ENCODE data around the gene STEAP3.
A peak's percentile ranks its signal among the peaks of the same experiment; 100 is the strongest.

STEAP3 gene

DNA sequence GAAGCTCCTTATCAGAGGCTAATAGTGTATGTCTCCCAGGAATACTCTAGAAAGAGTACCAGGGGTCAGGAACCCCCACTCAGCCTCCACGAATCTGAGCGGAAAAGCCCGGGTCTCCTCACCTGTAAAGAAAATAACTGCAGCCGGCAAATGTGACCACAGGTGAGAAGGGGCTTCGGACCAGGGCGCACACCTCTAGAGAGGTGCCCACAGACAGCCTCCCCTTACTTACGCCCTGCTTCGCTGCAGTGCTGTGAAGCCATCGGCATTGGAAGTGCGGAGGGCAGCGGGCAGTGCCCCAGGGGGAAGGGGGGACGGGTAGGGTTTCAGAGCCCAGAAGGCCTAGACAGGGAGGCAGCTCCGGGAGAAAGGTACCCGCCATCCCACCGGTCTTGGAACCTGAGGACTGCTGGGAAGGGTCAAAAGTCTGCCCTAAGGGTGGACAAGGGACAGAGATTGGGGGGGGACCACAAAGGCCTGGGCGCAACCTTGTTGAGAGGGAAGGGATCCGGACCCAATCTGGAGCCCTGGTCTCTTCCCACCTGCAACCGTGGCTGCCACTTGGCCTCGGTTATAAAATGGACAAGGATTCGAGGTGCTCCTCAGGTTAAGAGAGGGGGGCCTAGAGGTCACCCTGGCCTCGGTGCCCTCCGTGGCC is 642 bp upstream of the STEAP3 start:
- Histone ChIP-seq H2BK120ac (ENCODE audit: insufficient read depth, low read length, poor library complexity) (no peak overlapping the region), H4K12ac (ENCODE audit: low read depth, low read length) (peak overlapping the region; percentile 22), H3K4ac (ENCODE audit: low read depth, low read length) (no peak overlapping the region), H3K9me3 (ENCODE audit: insufficient read depth, low read depth, low read length) (no peaks in the 10 kb centered on the region), H2AFZ (ENCODE audit: insufficient read depth, low read length, poor library complexity) (no peak overlapping the region), H3K9ac (ENCODE audit: low read length) (no peak overlapping the region), H4K91ac (ENCODE audit: low read depth, low read length) (no peak overlapping the region), H3K14ac (ENCODE audit: low read length) (no peak overlapping the region), H3K4me3 (ENCODE audit: low read depth, low read length) (no peak overlapping the region), H4K8ac (ENCODE audit: low read depth, low read length) (no peak overlapping the region), H3K36me3 (ENCODE audit: control insufficient read depth in 1 of 2, insufficient read depth in 2 of 2, low read length in 2 of 2) (no peaks in the 10 kb centered on the region), H3K27ac (ENCODE audit: low read depth, low read length) (no peak overlapping the region), H3K79me1 (ENCODE audit: low read length) (peaks cover 9% of the 10 kb centered on the region), H3K27me3 (ENCODE audit: insufficient read depth, low read length) (peaks cover 4% of the 10 kb centered on the region), H2AK5ac (ENCODE audit: low read length) (no peak overlapping the region), H3K23ac (ENCODE audit: low read length) (no peak overlapping the region), H2BK5ac (ENCODE audit: low read depth, low read length, poor library complexity) (no peak overlapping the region), H3K18ac (ENCODE audit: low read length) (no peak overlapping the region), H3K4me2 (ENCODE audit: low read length) (peak overlapping the region; percentile 79), H3K4me1 (ENCODE audit: control insufficient read depth in 1 of 2, insufficient read depth in 2 of 2, low read length in 2 of 2) (peaks cover 10 to 19% of the 10 kb centered on the region in 2 experiments), H2BK12ac (ENCODE audit: low read length) (peak overlapping the region; percentile 27), H3K79me2 (ENCODE audit: control insufficient read depth, insufficient read depth, low read length, poor library complexity) (peaks cover 2% of the 10 kb centered on the region)
- no peak for DNase-seq
- no CpG with 5 or more reads among the region's 22 CpGs for WGBS (ENCODE audit: extremely low coverage, insufficient coverage, insufficient read length)

DNA sequence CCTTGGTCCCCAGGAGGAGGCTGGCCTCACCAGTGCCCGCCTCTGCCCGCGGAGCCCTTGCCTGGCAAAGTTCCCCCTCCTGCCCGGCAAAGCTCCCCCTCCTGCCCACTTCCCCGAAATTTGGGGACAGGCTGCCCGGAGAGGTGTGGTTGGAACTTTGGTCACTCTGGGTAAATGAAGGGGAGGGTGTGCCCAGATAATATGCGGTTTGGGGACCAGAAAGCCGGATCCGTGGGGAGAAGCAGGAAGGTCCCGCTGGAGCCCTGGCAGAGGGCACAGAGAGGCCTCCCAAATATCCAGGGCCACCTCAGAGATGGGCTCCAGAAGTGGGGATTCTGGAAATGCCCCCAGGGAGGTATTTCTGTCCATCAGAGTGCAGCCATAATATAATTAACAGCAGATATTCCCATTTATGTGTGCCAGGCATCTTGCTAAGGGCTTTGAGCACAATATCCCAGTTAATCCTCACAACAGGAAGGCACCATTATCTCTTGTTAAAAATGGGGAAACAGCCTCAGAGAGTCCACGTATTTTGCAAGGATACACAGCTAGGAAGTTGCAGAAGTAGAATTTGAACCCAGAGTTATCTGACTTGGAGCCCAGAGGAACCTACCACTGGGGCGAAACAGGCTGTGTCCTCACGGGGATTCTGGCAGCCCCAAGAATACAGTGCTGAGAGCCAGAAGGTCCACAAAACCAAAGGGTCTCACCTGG is 914 bp downstream of the STEAP3 start:
- Histone ChIP-seq H4K91ac (ENCODE audit: low read depth, low read length) (no peak overlapping the region), H3K9ac (ENCODE audit: low read length) (no peak overlapping the region), H3K27ac (ENCODE audit: low read depth, low read length) (no peak overlapping the region), H3K36me3 (ENCODE audit: control insufficient read depth in 1 of 2, insufficient read depth in 2 of 2, low read length in 2 of 2) (no peaks in the 10 kb centered on the region), H4K12ac (ENCODE audit: low read depth, low read length) (no peak overlapping the region), H2AK5ac (ENCODE audit: low read length) (no peak overlapping the region), H3K79me1 (ENCODE audit: low read length) (peaks cover 9% of the 10 kb centered on the region), H3K9me3 (ENCODE audit: insufficient read depth, low read depth, low read length) (no peaks in the 10 kb centered on the region), H2BK5ac (ENCODE audit: low read depth, low read length, poor library complexity) (no peak overlapping the region), H4K8ac (ENCODE audit: low read depth, low read length) (no peak overlapping the region), H3K4me3 (ENCODE audit: low read depth, low read length) (peak overlapping the region; percentile 58), H3K18ac (ENCODE audit: low read length) (no peak overlapping the region), H3K4me1 (ENCODE audit: control insufficient read depth in 1 of 2, insufficient read depth in 2 of 2, low read length in 2 of 2) (peaks cover 4 to 13% of the 10 kb centered on the region in 2 experiments), H3K27me3 (ENCODE audit: insufficient read depth, low read length) (peaks cover 4% of the 10 kb centered on the region), H3K79me2 (ENCODE audit: control insufficient read depth, insufficient read depth, low read length, poor library complexity) (peaks cover 2% of the 10 kb centered on the region), H3K23ac (ENCODE audit: low read length) (no peak overlapping the region), H2AFZ (ENCODE audit: insufficient read depth, low read length, poor library complexity) (no peak overlapping the region), H2BK12ac (ENCODE audit: low read length) (no peak overlapping the region), H3K4ac (ENCODE audit: low read depth, low read length) (no peak overlapping the region), H3K4me2 (ENCODE audit: low read length) (peak overlapping the region; percentile 79), H3K14ac (ENCODE audit: low read length) (peak overlapping the region; percentile 20), H2BK120ac (ENCODE audit: insufficient read depth, low read length, poor library complexity) (peak overlapping the region; percentile 35)
- WGBS (ENCODE audit: extremely low coverage, insufficient coverage, insufficient read length), result no CpG with 5 or more reads among the region's 13 CpGs
- no peak for DNase-seq

- no peak overlapping the region for H3K9ac ChIP-seq (ENCODE audit: low read length)
- WGBS (ENCODE audit: extremely low coverage, insufficient coverage, insufficient read length), result no CpG with 5 or more reads among the region's 7 CpGs
- H4K91ac ChIP-seq (ENCODE audit: low read depth, low read length), result no peak overlapping the region
- no peak overlapping the region for H4K8ac ChIP-seq (ENCODE audit: low read depth, low read length)
- H2AFZ ChIP-seq (ENCODE audit: insufficient read depth, low read length, poor library complexity), result no peak overlapping the region
- no peak overlapping the region for H2BK120ac ChIP-seq (ENCODE audit: insufficient read depth, low read length, poor library complexity)
- no peak overlapping the region for H3K4ac ChIP-seq (ENCODE audit: low read depth, low read length)
- H3K23ac ChIP-seq (ENCODE audit: low read length), result no peak overlapping the region
- no peaks in the 10 kb centered on the region for H3K9me3 ChIP-seq (ENCODE audit: insufficient read depth, low read depth, low read length)
- H4K12ac ChIP-seq (ENCODE audit: low read depth, low read length), result no peak overlapping the region
- no peak overlapping the region for H3K18ac ChIP-seq (ENCODE audit: low read length)
- peaks cover 4 to 13% of the 10 kb centered on the region in 2 experiments for H3K4me1 ChIP-seq (ENCODE audit: control insufficient read depth in 1 of 2, insufficient read depth in 2 of 2, low read length in 2 of 2)
- peaks cover 2% of the 10 kb centered on the region for H3K79me2 ChIP-seq (ENCODE audit: control insufficient read depth, insufficient read depth, low read length, poor library complexity)
- H3K79me1 ChIP-seq (ENCODE audit: low read length), result peaks cover 9% of the 10 kb centered on the region
- H3K27ac ChIP-seq (ENCODE audit: low read depth, low read length), result no peak overlapping the region
- H2AK5ac ChIP-seq (ENCODE audit: low read length), result no peak overlapping the region
- no peak overlapping the region for H2BK5ac ChIP-seq (ENCODE audit: low read depth, low read length, poor library complexity)
- no peak overlapping the region for H3K4me3 ChIP-seq (ENCODE audit: low read depth, low read length)
- no peak overlapping the region for H3K14ac ChIP-seq (ENCODE audit: low read length)
- DNase-seq, result no peak
- H3K4me2 ChIP-seq (ENCODE audit: low read length), result no peak overlapping the region
- no peak overlapping the region for H2BK12ac ChIP-seq (ENCODE audit: low read length)
- H3K36me3 ChIP-seq (ENCODE audit: control insufficient read depth in 1 of 2, insufficient read depth in 2 of 2, low read length in 2 of 2), result no peaks in the 10 kb centered on the region
- H3K27me3 ChIP-seq (ENCODE audit: insufficient read depth, low read length), result peaks cover 4% of the 10 kb centered on the region
These were observed 1.7 kb downstream of the STEAP3 start for GRCh38 chr2:119225105-119225865.

DNA sequence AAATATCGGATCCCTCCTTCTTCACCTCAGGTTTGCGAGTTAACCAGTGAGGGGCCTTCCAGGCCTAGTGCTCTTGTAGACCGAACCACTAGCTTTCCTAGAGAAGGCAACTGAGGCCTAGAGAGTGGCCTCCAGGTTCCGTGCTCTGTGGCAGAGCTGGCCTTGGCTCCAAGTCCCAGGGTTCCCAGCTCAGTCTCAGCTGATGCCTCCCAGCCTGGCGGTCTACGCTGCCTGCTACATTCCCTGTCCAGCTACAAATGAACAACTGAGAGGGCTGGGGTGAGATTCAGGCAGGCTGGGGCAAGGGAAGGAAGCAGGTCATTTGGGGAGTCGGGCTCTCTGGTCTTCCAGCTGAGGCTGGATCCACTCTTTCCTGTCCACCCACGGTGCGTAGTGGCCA is 2.3 kb downstream of the STEAP3 start:
- Histone ChIP-seq H3K27ac (ENCODE audit: low read depth, low read length) (no peak overlapping the region), H2AFZ (ENCODE audit: insufficient read depth, low read length, poor library complexity) (no peak overlapping the region), H3K9me3 (ENCODE audit: insufficient read depth, low read depth, low read length) (no peaks in the 10 kb centered on the region), H2BK12ac (ENCODE audit: low read length) (no peak overlapping the region), H3K14ac (ENCODE audit: low read length) (no peak overlapping the region), H3K23ac (ENCODE audit: low read length) (no peak overlapping the region), H3K4me3 (ENCODE audit: low read depth, low read length) (no peak overlapping the region), H4K8ac (ENCODE audit: low read depth, low read length) (no peak overlapping the region), H3K4ac (ENCODE audit: low read depth, low read length) (no peak overlapping the region), H3K27me3 (ENCODE audit: insufficient read depth, low read length) (peaks cover 4% of the 10 kb centered on the region), H3K4me1 (ENCODE audit: control insufficient read depth in 1 of 2, insufficient read depth in 2 of 2, low read length in 2 of 2) (peaks cover 4 to 13% of the 10 kb centered on the region in 2 experiments), H4K12ac (ENCODE audit: low read depth, low read length) (no peak overlapping the region), H3K18ac (ENCODE audit: low read length) (no peak overlapping the region), H3K9ac (ENCODE audit: low read length) (no peak overlapping the region), H2AK5ac (ENCODE audit: low read length) (no peak overlapping the region), H2BK120ac (ENCODE audit: insufficient read depth, low read length, poor library complexity) (no peak overlapping the region), H4K91ac (ENCODE audit: low read depth, low read length) (no peak overlapping the region), H2BK5ac (ENCODE audit: low read depth, low read length, poor library complexity) (no peak overlapping the region), H3K4me2 (ENCODE audit: low read length) (no peak overlapping the region), H3K36me3 (ENCODE audit: control insufficient read depth in 1 of 2, insufficient read depth in 2 of 2, low read length in 2 of 2) (no peaks in the 10 kb centered on the region), H3K79me2 (ENCODE audit: control insufficient read depth, insufficient read depth, low read length, poor library complexity) (peaks cover 2% of the 10 kb centered on the region), H3K79me1 (ENCODE audit: low read length) (peaks cover 9% of the 10 kb centered on the region)
- WGBS (ENCODE audit: extremely low coverage, insufficient coverage, insufficient read length), result no CpG with 5 or more reads among the region's 9 CpGs
- DNase-seq, result no peak
